Mesendoderm (in vitro differentiated cells): Measurements from ENCODE around the gene SNRPF. TPM values are rescaled to one million over a fixed set of nuclear protein-coding genes. Genes with fewer than 3 reads are reported as not detected.
"Not testable (repeated sequence)": the region's sequence is repeated elsewhere in the genome, so short reads cannot be mapped to it uniquely, and the experiment has no call there.

ENCODE experiments used
- DNase-seq: peaks from one replicate; pipeline ENCODE4 v3.0.0; 2013
- H2AK5ac ChIP-seq: 2 replicates; pipeline ENCODE4 v1.6.1; 2013; ENCODE audit warnings: low read length, inconsistent platforms
- H2BK120ac ChIP-seq: 2 replicates; pipeline ENCODE4 v1.6.1; 2013; ENCODE audit warnings: low read depth, mild to moderate bottlenecking, low read length, moderate library complexity, mixed read lengths
- H2BK15ac ChIP-seq: replicated peaks from 2 replicates; pipeline ENCODE4 v1.6.1; 2013; ENCODE audit warnings: low read depth, mild to moderate bottlenecking, moderate library complexity
- H2BK5ac ChIP-seq: 2 replicates; pipeline ENCODE4 v1.6.1; 2013; ENCODE audit warnings: low read length, inconsistent platforms
- H3K18ac ChIP-seq: 2 replicates; pipeline ENCODE4 v1.6.1; 2013; ENCODE audit warnings: mild to moderate bottlenecking, low read length, mixed read lengths
- H3K23ac ChIP-seq: one replicate; pipeline ENCODE4 v1.6.1; 2013; ENCODE audit warnings: low read length
- H3K27ac ChIP-seq: 2 replicates; pipeline ENCODE4 v1.5.1; 2013; ENCODE audit warnings: low read depth, mild to moderate bottlenecking, inconsistent platforms, low read length, moderate library complexity
- H3K27me3 ChIP-seq: 2 replicates; pipeline ENCODE4 v1.6.1; 2013; ENCODE audit warnings: low read length, control low read depth, mild to moderate bottlenecking, inconsistent platforms; ENCODE audit not compliant: insufficient read depth, poor library complexity
- H3K36me3 ChIP-seq: 2 replicates; pipeline ENCODE4 v1.6.1; 2013; ENCODE audit warnings: low read length, inconsistent platforms; ENCODE audit not compliant: control insufficient read depth, insufficient read depth
- H3K4ac ChIP-seq: one replicate; pipeline ENCODE4 v1.6.1; 2013; ENCODE audit warnings: low read depth, mild to moderate bottlenecking, low read length, moderate library complexity
- H3K4me1 ChIP-seq: 2 replicates; pipeline ENCODE4 v1.6.1; 2013; ENCODE audit warnings: low read depth, low read length, inconsistent platforms; ENCODE audit not compliant: control insufficient read depth
- H3K4me2 ChIP-seq: 2 replicates; pipeline ENCODE4 v1.6.1; 2013; ENCODE audit warnings: low read length
- H3K4me3 ChIP-seq: 2 replicates; pipeline ENCODE4 v1.5.1; 2013; ENCODE audit warnings: mild to moderate bottlenecking, low read length
- H3K56ac ChIP-seq: one replicate; pipeline ENCODE4 v1.6.1; 2013; ENCODE audit warnings: low read length
- H3K79me1 ChIP-seq: 2 replicates; pipeline ENCODE4 v1.6.1; 2013; ENCODE audit warnings: low read length, inconsistent platforms
- H3K79me2 ChIP-seq: 2 replicates; pipeline ENCODE4 v1.6.1; 2013; ENCODE audit warnings: mild to moderate bottlenecking, low read length; ENCODE audit not compliant: control insufficient read depth, insufficient read depth
- H3K9ac ChIP-seq: 2 replicates; pipeline ENCODE4 v1.6.1; 2013; ENCODE audit warnings: low read length, inconsistent platforms
- H4K5ac ChIP-seq: one replicate; pipeline ENCODE4 v1.6.1; 2013; ENCODE audit warnings: low read length
- H4K8ac ChIP-seq: one replicate; pipeline ENCODE4 v1.6.1; 2013; ENCODE audit warnings: low read depth, mild to moderate bottlenecking, control low read depth, low read length, moderate library complexity
- WGBS: extraction: QIAGEN DNeasy Blood & Tissue Kit; methylation state at CpG from one replicate; pipeline ENCODE4 v1.1.7; 2013; ENCODE audit warnings: low lambda C conversion rate, missing lambda C conversion rate; ENCODE audit not compliant: insufficient coverage; ENCODE audit errors: extremely low coverage; 5-methylcytosine and 5-hydroxymethylcytosine counted together
- polyA plus RNA-seq, 2 experiments: library from polyadenylated mRNA; stranded (reverse); fragments of 200-250 nt; gene quantifications; one replicate each; pipeline ENCODE4 v1.2.3, GENCODE V29; 2013

Gene SNRPF
- polyA plus RNA-seq (2013, experiment 1 of 2), result 177 TPM
- 171 TPM for polyA plus RNA-seq (2013, experiment 2 of 2)

DNA sequence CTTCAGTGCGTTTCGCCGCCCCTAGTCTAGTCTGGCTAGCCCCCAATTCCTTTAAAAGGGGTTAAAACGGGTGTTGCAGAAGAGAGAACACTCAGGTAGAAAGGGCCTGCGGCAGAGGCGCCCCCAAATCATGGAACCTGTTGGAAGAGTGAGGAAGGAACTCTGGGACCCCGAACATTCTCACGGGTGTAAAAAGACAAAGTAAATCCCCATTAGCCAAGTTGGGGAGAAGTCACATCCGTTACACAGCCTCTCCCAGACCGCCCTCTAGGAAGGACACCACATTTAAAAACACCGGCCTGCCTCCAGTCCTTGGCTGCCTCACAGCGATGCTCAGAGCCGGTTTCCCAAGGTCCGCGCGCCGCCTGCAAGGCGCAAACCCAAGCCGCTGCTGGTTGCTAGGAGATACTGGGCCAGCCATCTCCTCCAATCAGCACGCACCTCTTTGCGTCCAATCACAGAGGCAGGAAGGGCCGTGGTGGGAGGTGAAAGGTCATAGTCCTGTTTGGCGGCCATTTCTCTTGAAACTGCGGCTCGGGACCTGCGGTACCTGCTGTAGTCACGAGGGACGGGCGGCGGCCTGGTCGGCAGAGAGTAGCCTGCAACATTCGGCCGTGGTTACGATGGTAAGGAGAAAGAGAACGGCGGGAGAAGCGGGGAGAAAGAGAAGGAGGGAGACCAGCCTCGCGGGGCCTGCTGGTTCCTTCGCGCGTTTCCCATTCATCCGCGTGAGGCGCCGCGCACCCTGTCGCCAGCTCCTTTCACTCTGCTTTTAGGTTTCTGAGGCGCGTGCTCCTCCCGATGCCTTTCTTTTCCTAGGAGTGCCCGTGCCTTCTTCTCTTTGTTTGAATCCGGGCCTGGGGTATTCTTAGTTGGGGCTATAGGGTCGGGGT lies at the start of gene SNRPF:
Gene SNRPF, plus strand, starts transcription at position 502 of the 893 bp plus-strand sequence. Its CDS starts 122 bp downstream, at position 624.
- H3K23ac ChIP-seq, result peak within 1 kb of the TSS; percentile 96
- H4K8ac ChIP-seq, result peak within 1 kb of the TSS; percentile 16
- peaks cover 8% of the 10 kb centered on the region for H3K79me1 ChIP-seq

GRCh38 chr12:95809000-95809680 lies 49.6 kb upstream of the SNRPF start:
- no peak overlapping the region for H2BK120ac ChIP-seq
- no peak overlapping the region for H2AK5ac ChIP-seq
- no peak overlapping the region for H3K4me2 ChIP-seq
- H3K18ac ChIP-seq, result no peak overlapping the region
- DNase-seq, result no peak
- no peak overlapping the region for H2BK15ac ChIP-seq
- no peak overlapping the region for H4K5ac ChIP-seq
- H4K8ac ChIP-seq, result no peak overlapping the region
- no peaks in the 10 kb centered on the region for H3K4me1 ChIP-seq
- no peaks in the 10 kb centered on the region for H3K36me3 ChIP-seq
- H3K23ac ChIP-seq, result no peak overlapping the region
- H3K79me1 ChIP-seq, result no peaks in the 10 kb centered on the region
- WGBS, result no CpG with 5 or more reads among the region's 7 CpGs
- H3K4ac ChIP-seq, result no peak overlapping the region
- H3K27me3 ChIP-seq, result no peaks in the 10 kb centered on the region
- H2BK5ac ChIP-seq, result no peak overlapping the region
- H3K4me3 ChIP-seq, result no peak overlapping the region
- no peak overlapping the region for H3K56ac ChIP-seq
- no peak overlapping the region for H3K9ac ChIP-seq
- H3K79me2 ChIP-seq, result no peaks in the 10 kb centered on the region
- no peak overlapping the region for H3K27ac ChIP-seq

More for the DNA sequence above, at the start of gene SNRPF:
- H4K5ac ChIP-seq, result no peak within 1 kb of the TSS
- peak within 1 kb of the TSS; percentile 17 for H2BK5ac ChIP-seq
- H3K4me1 ChIP-seq, result peaks cover 14% of the 10 kb centered on the region
- peak within 1 kb of the TSS; percentile 12 for H3K18ac ChIP-seq
- no peak within 1 kb of the TSS for H2BK15ac ChIP-seq
- peak within 1 kb of the TSS; percentile 85 for H3K9ac ChIP-seq
- no peaks in the 10 kb centered on the region for H3K27me3 ChIP-seq
- DNase-seq, result peak; percentile 99
- no CpG with 5 or more reads among the region's 54 CpGs for WGBS
- peaks cover 2% of the 10 kb centered on the region for H3K36me3 ChIP-seq
- H3K56ac ChIP-seq, result peak within 1 kb of the TSS; percentile 95
- H3K4me2 ChIP-seq, result peak within 1 kb of the TSS; percentile 90
- peak within 1 kb of the TSS; percentile 44 for H3K4ac ChIP-seq
- H3K79me2 ChIP-seq, result peaks cover 41% of the 10 kb centered on the region
- H2AK5ac ChIP-seq, result no peak within 1 kb of the TSS
- peak within 1 kb of the TSS; percentile 48 for H3K27ac ChIP-seq
- H3K4me3 ChIP-seq, result peak within 1 kb of the TSS; percentile 72
- H2BK120ac ChIP-seq, result no peak within 1 kb of the TSS

DNA sequence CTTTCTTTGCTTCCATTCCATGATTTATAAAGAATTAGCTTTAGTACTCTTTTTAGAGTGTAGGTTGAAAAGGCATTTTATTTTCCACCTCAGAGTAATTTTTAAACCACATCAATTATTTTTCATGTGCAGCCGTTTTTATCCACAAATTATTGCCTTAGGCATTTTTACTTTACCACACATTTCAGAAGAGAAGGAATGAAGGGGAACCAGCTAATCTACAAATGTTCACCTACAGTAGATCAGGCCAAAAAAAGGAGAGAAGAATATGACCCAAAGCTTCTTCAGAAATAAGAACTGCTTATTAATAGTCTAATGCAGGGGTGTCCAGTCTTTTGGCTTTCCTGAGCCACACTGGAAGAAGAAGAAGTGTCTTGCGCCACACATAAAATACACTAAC lies 48.3 kb upstream of the SNRPF start:
- H4K8ac ChIP-seq, result no peak overlapping the region

DNA sequence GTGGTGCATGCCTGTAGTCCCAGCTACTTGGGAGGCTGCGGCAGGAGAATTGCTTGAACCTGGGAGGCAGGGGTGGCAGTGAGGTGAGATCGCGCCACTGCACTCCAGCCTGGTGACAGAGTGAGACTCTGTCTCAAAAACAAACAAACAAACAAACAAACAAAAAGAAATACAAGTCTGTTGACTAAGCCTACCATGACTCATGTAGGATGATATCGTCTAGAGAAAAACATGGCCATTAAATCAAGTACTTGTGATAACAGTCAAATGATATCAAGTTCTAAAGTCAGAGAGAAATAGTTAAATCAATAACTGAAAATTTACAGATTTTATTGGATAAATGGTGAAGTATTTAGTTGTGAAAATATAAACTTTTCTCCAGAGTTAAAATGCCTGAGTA lies 46.6 kb upstream of the SNRPF start:
- not testable (repeated sequence) for H2AK5ac ChIP-seq, H3K23ac ChIP-seq, H3K27me3 ChIP-seq, H4K5ac ChIP-seq, H3K4ac ChIP-seq, H3K4me3 ChIP-seq, H2BK5ac ChIP-seq, H3K4me2 ChIP-seq, H3K18ac ChIP-seq, H3K79me1 ChIP-seq, H4K8ac ChIP-seq, H3K27ac ChIP-seq, H3K36me3 ChIP-seq, H2BK15ac ChIP-seq, H3K9ac ChIP-seq, H3K4me1 ChIP-seq, H3K79me2 ChIP-seq, H3K56ac ChIP-seq, DNase-seq, H2BK120ac ChIP-seq
- no CpG with 5 or more reads among the region's 4 CpGs for WGBS

More for the DNA sequence above, 48.3 kb upstream of the SNRPF start:
- Histone ChIP-seq H2BK5ac (no peak overlapping the region), H3K23ac (no peak overlapping the region), H2BK120ac (no peak overlapping the region), H3K79me1 (no peaks in the 10 kb centered on the region), H3K18ac (no peak overlapping the region), H3K27ac (no peak overlapping the region), H3K4ac (no peak overlapping the region), H3K4me2 (no peak overlapping the region), H3K79me2 (no peaks in the 10 kb centered on the region), H3K4me1 (no peaks in the 10 kb centered on the region), H3K4me3 (no peak overlapping the region), H3K56ac (no peak overlapping the region), H2BK15ac (no peak overlapping the region), H4K5ac (no peak overlapping the region), H3K9ac (no peak overlapping the region), H2AK5ac (no peak overlapping the region), H3K27me3 (no peaks in the 10 kb centered on the region), H3K36me3 (no peaks in the 10 kb centered on the region)
- WGBS, result no CpG with 5 or more reads among the region's 2 CpGs
- no peak for DNase-seq

- Histone ChIP-seq H2BK15ac (no peak overlapping the region), H4K8ac (no peak overlapping the region)
- no CpG with 5 or more reads among the region's 5 CpGs for WGBS
Observed at GRCh38 chr12:95815632-95816212, 43.0 kb upstream of the SNRPF start.

More at GRCh38 chr12:95815632-95816212, 43.0 kb upstream of the SNRPF start:
- no peak overlapping the region for H3K4ac ChIP-seq
- H2BK120ac ChIP-seq, result no peak overlapping the region
- no peak overlapping the region for H2AK5ac ChIP-seq
- H3K23ac ChIP-seq, result no peak overlapping the region
- no peak overlapping the region for H3K4me3 ChIP-seq
- no peak overlapping the region for H3K18ac ChIP-seq
- no peak overlapping the region for H3K9ac ChIP-seq
- no peak overlapping the region for H4K5ac ChIP-seq
- no peaks in the 10 kb centered on the region for H3K4me1 ChIP-seq
- no peak overlapping the region for H3K56ac ChIP-seq
- no peak overlapping the region for H3K4me2 ChIP-seq
- H3K79me2 ChIP-seq, result no peaks in the 10 kb centered on the region
- H3K27me3 ChIP-seq, result no peaks in the 10 kb centered on the region
- peak; percentile 39 for DNase-seq
- no peak overlapping the region for H2BK5ac ChIP-seq
- no peak overlapping the region for H3K27ac ChIP-seq
- no peaks in the 10 kb centered on the region for H3K36me3 ChIP-seq
- no peaks in the 10 kb centered on the region for H3K79me1 ChIP-seq
